HUES64 (cell line): ENCODE results near the gene SPDYE6.
"Not testable (repeated sequence)": the region's sequence is repeated elsewhere in the genome, so short reads cannot be mapped to it uniquely, and the experiment has no call there.

Experiments used
- H3K27ac ChIP-seq: 2 replicates; pipeline ENCODE4 v1.7.0; 2013; ENCODE audit warnings: low read depth, low read length, inconsistent platforms
- H3K27me3 ChIP-seq: 2 replicates; pipeline ENCODE4 v1.6.1; 2013; ENCODE audit warnings: mild to moderate bottlenecking, low read length; ENCODE audit not compliant: insufficient read depth
- H3K36me3 ChIP-seq: 2 replicates; pipeline ENCODE4 v1.6.1; 2013; ENCODE audit warnings: mild to moderate bottlenecking, low read length; ENCODE audit not compliant: insufficient read depth
- H3K4me1 ChIP-seq: 2 replicates; pipeline ENCODE4 v1.6.1; 2013; ENCODE audit warnings: mild to moderate bottlenecking, low read length, moderate library complexity; ENCODE audit not compliant: insufficient read depth
- H3K4me3 ChIP-seq: 2 replicates; pipeline ENCODE4 v1.5.1; 2013; ENCODE audit warnings: mild to moderate bottlenecking, low read length, moderate library complexity
- H3K9ac ChIP-seq: 2 replicates; pipeline ENCODE4 v1.6.1; 2013; ENCODE audit warnings: mild to moderate bottlenecking, low read depth, low read length
- H3K9me3 ChIP-seq: 2 replicates; pipeline ENCODE4 v1.6.1; 2013; ENCODE audit warnings: low read depth, low read length; ENCODE audit not compliant: insufficient read depth
- WGBS: fragments of 150-250, 120-280 bp; methylation state at CpG from one replicate; pipeline ENCODE4 v1.1.7; 2013; ENCODE audit warnings: missing lambda C conversion rate; 5-methylcytosine and 5-hydroxymethylcytosine counted together

Gene SPDYE6

GRCh38 chr7:102326157-102326889 is 29.9 kb downstream of the SPDYE6 start:
- Histone ChIP-seq H3K9me3 (no peaks in the 10 kb centered on the region), H3K27ac (no peak overlapping the region), H3K36me3 (no peaks in the 10 kb centered on the region), H3K27me3 (peaks cover 5% of the 10 kb centered on the region; the same call in 1 of the 2 replicates), H3K9ac (no peak overlapping the region), H3K4me1 (0 out of 2 replicates have a peak, but pooled peaks cover 3% of the 10 kb centered on the region), H3K4me3 (no peak overlapping the region)
- WGBS, result 92% methylated on average over 11 of the region's 11 CpGs

- H3K27ac ChIP-seq, H3K4me1 ChIP-seq, H3K36me3 ChIP-seq, H3K9ac ChIP-seq, H3K27me3 ChIP-seq, H3K4me3 ChIP-seq, H3K9me3 ChIP-seq: not testable (repeated sequence)
- WGBS, result 94% methylated on average over 11 of the region's 11 CpGs
Observed at GRCh38 chr7:102325106-102325505, 31.1 kb downstream of the SPDYE6 start.

GRCh38 chr7:102323914-102324195 is 32.4 kb downstream of the SPDYE6 start:
- Histone ChIP-seq H3K4me3 (no peak overlapping the region), H3K27ac (no peak overlapping the region), H3K36me3 (peaks cover 3% of the 10 kb centered on the region; the same call in 1 of the 2 replicates), H3K9me3 (no peaks in the 10 kb centered on the region), H3K27me3 (peaks cover 5% of the 10 kb centered on the region; the same call in 1 of the 2 replicates), H3K9ac (no peak overlapping the region), H3K4me1 (0 out of 2 replicates have a peak, but pooled peaks cover 3% of the 10 kb centered on the region)
- WGBS, result 96% methylated on average over 5 of the region's 5 CpGs

- no peak overlapping the region for H3K9ac ChIP-seq
- no peak overlapping the region for H3K4me3 ChIP-seq
- H3K27me3 ChIP-seq, result peaks cover 5% of the 10 kb centered on the region; the same call in 1 of the 2 replicates
- H3K4me1 ChIP-seq, result peaks cover under 1% of the 10 kb centered on the region; the same call in 1 of the 2 replicates
- peaks cover 3% of the 10 kb centered on the region; the same call in 1 of the 2 replicates for H3K36me3 ChIP-seq
- H3K9me3 ChIP-seq, result no peaks in the 10 kb centered on the region
- H3K27ac ChIP-seq, result no peak overlapping the region
- 83% methylated on average over 8 of the region's 8 CpGs for WGBS
Observed at GRCh38 chr7:102322202-102322715, 34.0 kb downstream of the SPDYE6 start.

GRCh38 chr7:102321351-102322201 is 34.7 kb downstream of the SPDYE6 start:
- no peak overlapping the region; the same call in 1 of the 2 replicates for H3K9ac ChIP-seq
- peak overlapping the region; percentile 21; the same call in 1 of the 2 replicates for H3K4me3 ChIP-seq
- H3K9me3 ChIP-seq, result no peaks in the 10 kb centered on the region
- H3K4me1 ChIP-seq, result peaks cover 3% of the 10 kb centered on the region; the same call in 1 of the 2 replicates
- 28% methylated on average over 73 of the region's 73 CpGs for whole genome bisulfite sequencing
- peaks cover 5% of the 10 kb centered on the region; the same call in 1 of the 2 replicates for H3K27me3 ChIP-seq
- H3K27ac ChIP-seq, result no peak overlapping the region
- H3K36me3 ChIP-seq, result peaks cover 3% of the 10 kb centered on the region; the same call in 1 of the 2 replicates

- Histone ChIP-seq H3K9ac (no peak overlapping the region; the same call in 1 of the 2 replicates), H3K4me1 (peaks cover 3% of the 10 kb centered on the region; the same call in 1 of the 2 replicates), H3K27me3 (peaks cover 5% of the 10 kb centered on the region; the same call in 1 of the 2 replicates), H3K27ac (no peak overlapping the region), H3K36me3 (peaks cover 3% of the 10 kb centered on the region; the same call in 1 of the 2 replicates), H3K4me3 (peak overlapping the region; percentile 9; the same call in 1 of the 2 replicates), H3K9me3 (no peaks in the 10 kb centered on the region)
- 70% methylated on average over 37 of the region's 37 CpGs for WGBS
Observed at GRCh38 chr7:102320601-102321350, 35.5 kb downstream of the SPDYE6 start.

- no peak overlapping the region for H3K9ac ChIP-seq
- H3K4me1 ChIP-seq, result peaks cover 3% of the 10 kb centered on the region; the same call in 1 of the 2 replicates
- H3K4me3 ChIP-seq, result no peak overlapping the region
- no peaks in the 10 kb centered on the region for H3K9me3 ChIP-seq
- no peak overlapping the region for H3K27ac ChIP-seq
- peaks cover 5% of the 10 kb centered on the region; the same call in 1 of the 2 replicates for H3K27me3 ChIP-seq
- WGBS, result 92% methylated on average over 14 of the region's 14 CpGs
- peaks cover 3% of the 10 kb centered on the region; the same call in 1 of the 2 replicates for H3K36me3 ChIP-seq
Observed at GRCh38 chr7:102320181-102320580, 36.1 kb downstream of the SPDYE6 start.

GRCh38 chr7:102319671-102320070 is 36.6 kb downstream of the SPDYE6 start:
- peaks cover 3% of the 10 kb centered on the region; the same call in 1 of the 2 replicates for H3K36me3 ChIP-seq
- 89% methylated on average over 3 of the region's 3 CpGs for WGBS
- H3K4me3 ChIP-seq, result no peak overlapping the region
- peaks cover 3% of the 10 kb centered on the region; the same call in 1 of the 2 replicates for H3K4me1 ChIP-seq
- H3K9ac ChIP-seq, result no peak overlapping the region
- no peaks in the 10 kb centered on the region for H3K9me3 ChIP-seq
- peaks cover 5% of the 10 kb centered on the region; the same call in 1 of the 2 replicates for H3K27me3 ChIP-seq
- no peak overlapping the region for H3K27ac ChIP-seq

GRCh38 chr7:102318482-102318971 is 37.7 kb downstream of the SPDYE6 start:
- H3K4me1 ChIP-seq, result peaks cover 3% of the 10 kb centered on the region; the same call in 1 of the 2 replicates
- no peak overlapping the region for H3K27ac ChIP-seq
- no peak overlapping the region for H3K9ac ChIP-seq
- H3K4me3 ChIP-seq, result no peak overlapping the region
- WGBS, result 93% methylated on average over 7 of the region's 7 CpGs
- H3K9me3 ChIP-seq, result no peaks in the 10 kb centered on the region
- H3K27me3 ChIP-seq, result peaks cover 5% of the 10 kb centered on the region; the same call in 1 of the 2 replicates
- peaks cover 11% of the 10 kb centered on the region for H3K36me3 ChIP-seq
